ENCODE results near the gene SSR3. TPM values are rescaled to one million over a fixed set of nuclear protein-coding genes. Genes with fewer than 3 reads are reported as not detected.

SSR3 gene
- total RNA-seq, 2 experiments from 2014 or later: 139 to 143 TPM

DNA sequence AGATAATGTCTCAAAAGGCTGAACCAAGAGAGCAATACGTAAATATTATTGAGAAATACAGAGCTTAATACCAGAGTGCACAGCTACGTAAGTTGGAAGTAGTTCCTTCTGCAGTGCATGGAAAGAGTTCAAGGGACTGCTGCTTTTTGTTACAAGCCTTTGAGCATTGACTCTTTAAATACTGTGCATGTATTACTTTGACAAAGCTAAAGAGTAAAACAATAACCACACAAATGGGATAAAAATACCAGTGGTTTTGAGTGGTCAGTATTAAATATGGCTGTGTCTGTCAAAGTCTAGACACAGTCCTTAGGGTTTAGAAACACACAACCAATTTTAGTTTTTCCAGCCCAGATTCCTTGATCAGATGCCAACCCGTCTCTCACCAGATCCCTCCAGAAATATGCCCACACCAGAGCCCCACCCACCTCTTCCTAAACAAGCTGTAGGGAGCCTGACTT lies 62.1 kb downstream of the SSR3 start:
- POLR2A ChIA-PET: no interaction called here
- no peaks in the 10 kb centered on the region for H3K36me3 Mint-ChIP-seq (ENCODE audit: low read depth)
- CTCF ChIA-PET: interaction anchor here (1.0 to 2.7 kb wide), 2 partner anchors 10 to 62 kb away, joined by 3 to 8 read pairs; partner anchors contain the start of gene SSR3
- no peaks in the 10 kb centered on the region for H3K9me3 Mint-ChIP-seq
- peaks cover 4% of the 10 kb centered on the region for H3K4me1 Mint-ChIP-seq
- H3K27me3 Mint-ChIP-seq: peaks cover 16% of the 10 kb centered on the region
- DNase-seq: no peak
- H3K4me3 Mint-ChIP-seq: no peak overlapping the region
- H3K27ac Mint-ChIP-seq: no peak overlapping the region

- CTCF ChIA-PET: interaction anchor here (0.9 to 2.7 kb wide), 2 partner anchors 8 to 290 kb away, joined by 3 to 8 read pairs; no protein-coding TSS in a partner anchor
- no peak for DNase-seq
- no peak overlapping the region for H3K27ac Mint-ChIP-seq
- no peaks in the 10 kb centered on the region for H3K36me3 Mint-ChIP-seq (ENCODE audit: low read depth)
- H3K4me1 Mint-ChIP-seq: peaks cover 4% of the 10 kb centered on the region
- H3K27me3 Mint-ChIP-seq: peaks cover 19% of the 10 kb centered on the region
- no peaks in the 10 kb centered on the region for H3K9me3 Mint-ChIP-seq
- no peak overlapping the region for H3K4me3 Mint-ChIP-seq
- POLR2A ChIA-PET: no interaction called here
Observed at GRCh38 chr3:156491192-156491591, 63.7 kb downstream of the SSR3 start.

Other genes with a start within 250 kb of the SSR3 start
- gene TIPARP, start 119.5 kb upstream of the SSR3 start, total RNA-seq: 10 to 100 TPM; 58.0 to 66.0 TPM